ENCODE results near the gene GJA4.
"Not testable (repeated sequence)": the region's sequence is repeated elsewhere in the genome, so short reads cannot be mapped to it uniquely, and the experiment has no call there.

Gene GJA4

DNA sequence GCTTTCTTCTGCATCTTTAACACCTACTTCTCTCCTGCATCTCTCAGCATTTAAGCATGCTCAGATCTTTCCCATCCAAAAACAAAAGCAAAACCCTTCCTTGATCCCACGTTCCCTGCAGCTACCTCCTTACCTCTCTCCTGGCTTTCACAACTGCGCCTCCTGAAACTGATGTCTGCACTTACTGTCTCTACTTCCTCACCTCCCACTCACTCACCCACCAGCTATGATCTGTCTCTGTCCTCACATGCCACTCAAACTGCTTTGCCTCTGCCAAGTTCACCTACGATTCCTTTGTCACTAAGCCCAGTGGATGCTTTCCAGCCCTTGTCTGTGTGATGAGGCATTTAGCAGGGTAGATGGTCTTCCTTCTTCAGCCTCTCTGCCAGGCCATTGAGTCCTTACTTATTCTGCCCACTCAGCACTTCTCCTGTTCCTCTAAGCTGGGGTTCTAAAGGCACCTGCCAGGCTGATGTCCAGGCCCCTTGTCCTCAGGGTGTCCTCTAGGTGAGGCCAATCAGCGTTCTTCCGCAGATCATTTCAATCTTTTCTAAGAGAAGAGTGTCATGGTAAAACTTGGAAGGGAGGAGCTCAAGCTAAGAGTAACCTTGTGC lies 21.8 kb upstream of the GJA4 start:
- DNase-seq (ENCODE audit: low read depth), result no peak

GRCh38 chr1:34771573-34772371 lies 21.0 kb upstream of the GJA4 start:
- no peak for DNase-seq (ENCODE audit: low read depth)

DNA sequence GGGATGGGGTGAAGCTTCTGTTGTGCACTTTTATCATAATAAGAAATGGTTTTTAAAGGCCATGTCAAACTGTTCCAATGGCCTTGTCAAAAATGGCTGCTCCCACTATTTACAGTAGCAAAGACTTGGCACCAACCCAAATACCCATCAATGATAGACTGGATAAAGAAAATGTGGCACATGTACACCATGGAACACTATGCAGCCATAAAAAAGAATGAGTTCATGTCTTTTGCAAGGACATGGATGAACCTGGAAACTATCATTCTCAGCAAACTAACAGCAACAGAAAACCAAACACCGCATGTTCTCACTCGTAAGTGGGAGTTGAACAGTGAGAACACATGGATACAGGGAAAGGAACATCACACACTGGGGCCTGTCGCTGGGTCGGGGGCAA lies 19.7 kb upstream of the GJA4 start:
- DNase-seq (ENCODE audit: low read depth), result not testable (repeated sequence)

GRCh38 chr1:34774957-34775356 lies 17.8 kb upstream of the GJA4 start:
- no peak for DNase-seq (ENCODE audit: low read depth)

DNA sequence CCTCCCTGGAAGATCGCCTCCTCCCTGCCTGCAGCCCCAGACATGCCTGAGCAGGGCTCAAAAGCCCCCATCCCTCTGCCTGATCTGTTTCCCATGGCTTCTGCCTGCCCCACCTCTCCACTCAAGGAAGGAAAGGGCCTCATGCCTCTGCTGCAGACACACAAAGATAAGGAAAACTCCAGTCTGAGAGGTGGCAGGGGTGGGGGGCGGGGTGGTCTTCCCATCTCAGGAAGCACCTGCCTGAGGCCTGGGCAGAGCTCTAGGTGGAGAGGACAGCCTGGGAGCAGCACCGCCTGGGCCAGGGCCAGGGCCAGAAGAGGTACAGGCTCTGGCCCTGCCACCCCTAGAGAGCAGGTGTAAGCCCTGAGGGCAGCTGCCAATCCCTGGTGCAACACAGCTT lies 15.9 kb upstream of the GJA4 start:
- DNase-seq (ENCODE audit: low read depth), result no peak

DNA sequence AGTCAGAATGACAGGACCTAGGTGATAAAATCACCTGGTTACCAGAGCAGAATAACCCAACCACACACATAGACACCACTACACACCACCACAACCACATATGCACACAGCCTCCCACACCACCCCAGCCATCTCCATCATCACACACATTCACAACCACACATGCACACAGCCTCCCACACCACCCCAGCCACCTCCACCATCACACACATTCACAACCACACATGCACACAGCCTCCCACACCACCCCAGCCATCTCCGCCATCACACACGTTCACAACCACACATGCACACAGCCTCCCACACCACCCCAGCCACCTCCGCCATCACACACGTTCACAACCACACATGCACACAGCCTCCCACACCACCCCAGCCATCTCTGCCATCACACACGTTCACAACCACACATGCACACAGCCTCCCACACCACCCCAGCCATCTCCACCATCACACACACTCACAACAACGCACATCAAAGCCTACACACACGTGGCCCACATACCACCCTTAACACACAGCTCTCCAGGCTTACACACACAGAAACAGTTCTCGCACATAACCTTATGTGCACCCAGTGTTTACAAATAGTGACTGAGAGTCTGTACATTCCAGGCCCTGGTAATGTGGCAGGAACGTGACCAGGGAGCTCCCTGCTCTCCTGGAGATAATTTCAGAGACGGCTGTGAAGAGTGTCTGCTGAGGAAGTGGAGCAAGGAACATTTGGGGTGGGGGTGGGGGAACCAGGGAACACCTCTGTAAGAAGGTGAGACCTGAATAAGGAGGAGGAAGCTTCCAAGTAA lies 15.1 kb upstream of the GJA4 start:
- no peak for DNase-seq (ENCODE audit: low read depth)

DNA sequence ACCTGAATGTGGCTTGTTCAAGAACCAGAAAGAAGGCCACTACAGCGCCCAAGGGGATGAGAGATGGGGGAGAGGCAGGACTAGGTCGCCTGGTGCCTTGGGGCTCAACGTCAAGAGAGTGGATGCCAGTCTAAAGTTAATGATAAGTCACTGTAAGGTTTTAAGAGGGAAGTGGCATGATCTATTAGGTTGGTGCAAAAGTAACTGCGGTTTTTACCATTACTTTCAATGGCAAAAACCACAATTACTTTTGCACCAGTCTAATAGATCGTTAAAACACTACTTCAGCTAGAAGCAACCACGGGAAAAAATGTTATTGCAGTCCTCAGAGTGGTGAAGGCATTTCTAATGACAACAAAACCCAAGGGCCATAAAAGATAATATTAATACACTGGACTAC lies 14.4 kb upstream of the GJA4 start:
- DNase-seq (ENCODE audit: low read depth), result no peak

GRCh38 chr1:34779005-34779404 lies 13.8 kb upstream of the GJA4 start:
- no peak for DNase-seq (ENCODE audit: low read depth)

- DNase-seq (ENCODE audit: low read depth), result no peak
Observed at GRCh38 chr1:34779526-34779925, 13.3 kb upstream of the GJA4 start.

- no peak for DNase-seq (ENCODE audit: low read depth)
Observed at GRCh38 chr1:34779962-34780361, 12.8 kb upstream of the GJA4 start.

DNA sequence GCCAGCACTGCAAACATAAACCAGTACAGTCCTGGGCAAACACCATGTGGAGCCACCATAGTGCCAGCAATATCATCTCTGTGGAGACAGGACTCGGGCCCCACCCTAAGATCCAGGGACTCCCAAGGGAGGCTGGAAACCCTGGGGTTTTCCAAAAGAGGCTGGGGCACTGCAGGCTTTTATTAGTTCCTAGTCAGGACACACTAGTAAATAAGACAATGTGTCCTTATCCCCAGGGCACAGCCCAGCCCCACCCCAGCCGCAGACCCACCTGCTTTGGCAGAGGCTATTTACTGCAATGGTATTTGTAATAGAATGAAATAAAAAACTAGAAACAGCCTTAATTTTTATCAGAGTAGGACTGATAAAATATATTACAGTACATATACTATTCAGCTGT lies 12.3 kb upstream of the GJA4 start:
- no peak for DNase-seq (ENCODE audit: low read depth)

DNA sequence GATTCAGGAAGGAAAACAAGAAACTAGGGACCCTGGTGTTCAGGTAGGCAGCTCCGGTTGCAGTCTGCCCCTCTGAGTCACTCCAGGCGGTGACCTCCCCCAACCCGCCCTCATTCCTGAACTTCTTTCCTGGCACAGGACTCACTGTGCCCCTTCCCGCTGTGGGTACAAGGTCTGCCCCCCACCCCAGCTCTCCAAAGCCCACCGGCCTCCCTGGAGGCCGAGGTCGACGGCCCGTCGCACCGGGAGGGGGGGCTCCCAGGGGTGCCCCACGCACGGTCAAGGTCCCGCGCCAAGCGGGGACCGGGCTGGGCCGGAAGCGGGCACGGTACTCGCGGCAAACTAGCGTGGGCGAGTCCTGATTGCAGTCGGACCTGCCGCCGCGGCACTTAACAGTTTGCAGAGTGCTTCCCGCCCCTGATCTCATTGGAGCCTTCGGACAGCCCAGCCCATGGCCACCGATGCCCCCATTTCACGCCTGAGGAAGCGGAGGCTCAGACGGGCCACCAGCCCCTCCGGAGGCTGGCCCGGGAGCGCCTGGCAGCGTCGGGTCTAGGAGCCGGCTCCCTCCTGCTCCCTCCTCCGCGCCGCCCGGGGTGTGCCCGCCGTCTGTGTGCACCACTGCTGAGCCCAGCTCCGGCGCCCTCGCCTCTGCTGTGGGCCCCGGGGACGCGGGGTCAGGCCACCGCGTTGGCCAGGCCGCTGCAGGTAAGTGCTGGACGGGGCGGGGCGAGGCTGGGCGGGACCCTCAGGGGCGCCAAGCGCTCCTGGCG lies 11.5 kb upstream of the GJA4 start, which contains the start of gene GJB3:
Gene GJB3, plus strand, starts transcription at position 144 of the 773 bp plus-strand sequence. CDS start 3,549 bp downstream, outside the sequence.
- no peak for DNase-seq (ENCODE audit: low read depth)

DNA sequence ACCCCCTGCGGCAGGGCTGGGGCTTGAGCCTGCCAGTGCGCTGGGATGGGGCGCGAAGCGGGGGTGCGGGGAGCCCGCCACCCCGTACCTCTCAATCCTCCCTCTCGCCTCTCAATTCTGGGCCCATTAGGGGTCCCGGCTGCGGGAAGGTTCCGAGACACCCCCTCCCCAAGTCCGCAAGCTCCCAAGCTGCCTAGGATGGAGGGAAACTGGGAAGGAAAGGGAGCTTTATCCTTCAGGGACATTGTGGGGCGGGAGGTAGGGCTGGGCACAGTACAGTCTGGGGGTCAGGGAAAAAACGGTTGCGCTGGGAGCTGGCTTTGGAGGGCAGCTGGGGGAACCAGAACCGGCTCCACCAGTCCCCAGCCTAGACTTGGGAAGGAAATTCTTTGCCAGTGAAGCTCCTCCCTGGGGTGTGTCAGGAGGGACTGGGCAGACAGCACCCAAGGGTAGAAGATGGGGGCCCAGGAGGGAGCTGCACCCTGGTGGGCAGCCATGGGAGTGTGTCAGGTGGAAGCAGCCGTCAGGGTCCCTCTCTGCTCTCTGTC lies 10.9 kb upstream of the GJA4 start:
- no peak for DNase-seq (ENCODE audit: low read depth)

DNA sequence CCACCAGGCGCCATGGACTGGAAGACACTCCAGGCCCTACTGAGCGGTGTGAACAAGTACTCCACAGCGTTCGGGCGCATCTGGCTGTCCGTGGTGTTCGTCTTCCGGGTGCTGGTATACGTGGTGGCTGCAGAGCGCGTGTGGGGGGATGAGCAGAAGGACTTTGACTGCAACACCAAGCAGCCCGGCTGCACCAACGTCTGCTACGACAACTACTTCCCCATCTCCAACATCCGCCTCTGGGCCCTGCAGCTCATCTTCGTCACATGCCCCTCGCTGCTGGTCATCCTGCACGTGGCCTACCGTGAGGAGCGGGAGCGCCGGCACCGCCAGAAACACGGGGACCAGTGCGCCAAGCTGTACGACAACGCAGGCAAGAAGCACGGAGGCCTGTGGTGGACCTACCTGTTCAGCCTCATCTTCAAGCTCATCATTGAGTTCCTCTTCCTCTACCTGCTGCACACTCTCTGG lies 8.0 kb upstream of the GJA4 start:
- DNase-seq (ENCODE audit: low read depth), result no peak

- DNase-seq (ENCODE audit: low read depth), result no peak
Observed at GRCh38 chr1:34785231-34785874, 7.4 kb upstream of the GJA4 start.

- DNase-seq (ENCODE audit: low read depth), result no peak
Observed at GRCh38 chr1:34785875-34786470, 6.8 kb upstream of the GJA4 start.

- DNase-seq (ENCODE audit: low read depth), result peak; percentile 25
Observed at GRCh38 chr1:34786521-34787325, 6.1 kb upstream of the GJA4 start.

DNA sequence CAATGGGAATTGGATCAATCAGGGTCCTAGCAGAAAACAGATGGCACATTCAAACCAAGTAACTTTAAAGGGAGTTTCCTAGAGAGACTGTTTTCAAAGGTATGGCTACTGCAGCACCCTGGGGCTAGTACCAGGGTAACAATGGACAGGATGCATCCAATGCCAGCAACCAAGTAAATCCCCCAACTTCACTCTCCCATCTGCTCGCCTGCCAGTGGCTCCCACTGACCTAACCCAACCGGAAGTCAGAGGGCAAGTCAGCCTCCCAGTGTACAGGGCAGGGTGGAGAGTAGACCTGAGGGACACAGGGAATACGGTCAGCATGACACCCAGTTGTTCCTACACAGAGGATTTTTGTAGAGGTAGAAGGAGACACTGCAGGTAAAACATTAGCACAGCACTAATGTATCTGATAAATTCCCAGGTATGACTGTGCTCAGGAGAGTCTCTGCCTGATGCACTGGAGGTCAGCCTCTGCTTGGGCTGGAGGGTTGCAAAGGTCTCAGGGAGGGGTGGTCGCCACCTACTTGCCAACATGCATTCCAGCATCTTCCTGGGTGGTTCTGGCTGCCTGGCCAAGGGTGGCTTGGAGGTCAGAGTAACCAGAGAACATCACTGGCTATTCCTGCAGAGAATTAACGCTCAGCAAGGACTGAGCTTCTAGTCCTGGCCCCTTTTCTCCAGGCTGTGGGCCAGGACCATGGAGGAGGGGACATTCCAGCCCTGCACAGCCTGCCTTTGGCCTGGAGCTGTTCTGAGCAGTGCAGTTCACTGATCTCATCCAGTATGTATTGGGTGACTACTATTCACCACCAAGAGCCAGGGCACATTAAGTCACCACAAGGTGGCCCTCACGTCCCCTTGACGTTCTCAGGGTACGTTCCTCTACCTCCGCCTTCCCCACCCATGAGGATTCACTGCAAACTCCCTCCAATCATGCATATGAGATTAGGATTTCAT lies 5.1 kb upstream of the GJA4 start:
- DNase-seq (ENCODE audit: low read depth), result no peak

- no peak for DNase-seq (ENCODE audit: low read depth)
Observed at GRCh38 chr1:34790985-34791384, 1.8 kb upstream of the GJA4 start.
